Adrenal gland (tissue), 12 donors: ENCODE results near the gene TMPRSS3. TPM values are rescaled to one million over a fixed set of nuclear protein-coding genes. Genes with fewer than 3 reads are reported as not detected.
A peak's percentile ranks its signal among the peaks of the same experiment; 100 is the strongest.

ENCODE experiments used
- DNase-seq, 7 donors: peaks; one replicate each; pipeline ENCODE4 v3.0.0-alpha.2; 2019 to 2020
- H3K27ac ChIP-seq, 5 donors: fragments of 200-600 bp; sonication (generic) in 4 of 5; 1 replicate in 3 of 5; 2 replicates in 2 of 5; pipeline versions ENCODE4 v1.5.1 to v1.8.0; 2016 to 2020; ENCODE audit warnings: mild to moderate bottlenecking in 1 of 5
- H3K27me3 ChIP-seq: fragments of 200-600 bp; 2 replicates; pipeline ENCODE4 v1.8.0; 2021
- H3K36me3 ChIP-seq, 2 donors: fragments of 200-600 bp; replicated peaks in 1 of 2; 1 replicate in 1 of 2; 2 replicates in 1 of 2; pipeline versions ENCODE4 v1.5.1 to v1.8.0; 2018 to 2022
- H3K4me1 ChIP-seq, 2 donors: fragments of 200-600 bp; replicated peaks in 1 of 2; 1 replicate in 1 of 2; 2 replicates in 1 of 2; pipeline versions ENCODE4 v1.5.1 to v1.8.0; 2018 to 2021
- H3K4me3 ChIP-seq, 4 donors: fragments of 200-600 bp; sonication (generic) in 3 of 4; one replicate each; pipeline ENCODE4 v1.5.1; 2016 to 2018
- H3K9me3 ChIP-seq, 3 donors: fragments of 200-600 bp; sonication (generic) in 1 of 3; replicated peaks in 1 of 3; 1 replicate in 2 of 3; 2 replicates in 1 of 3; pipeline versions ENCODE4 v1.5.1 to v1.8.0; 2016 to 2021
- POLR2A ChIP-seq, 2 donors: fragments of 450-650 bp; IDR thresholded peaks; one replicate each; pipeline ENCODE4 v1.6.1; 2017; ENCODE audit warnings: antibody characterized with exemption in 2 of 2, mild to moderate bottlenecking in 2 of 2, moderate library complexity in 1 of 2
- WGBS, 4 donors: extraction: QIAGEN DNeasy Blood & Tissue Kit in 2 of 4; methylation state at CpG; one replicate each; pipeline versions ENCODE4 v1.1.5 to v1.1.7; 2013 to 2017; 5-methylcytosine and 5-hydroxymethylcytosine counted together
- intact Hi-C, 2 donors: fragments of 100-400 bp; cut with DNase I; formaldehyde crosslinking; loops; one replicate each; pipeline versions ENCODE4 v1.14.1 to v1.15.0; 2022 to 2023
- polyA plus RNA-seq, 3 donors: library from polyadenylated mRNA; stranded (reverse); fragments of 200-250 nt in 2 of 3; fragments of 350-450 nt in 1 of 3; fragmentation: Illumina TruSeq in 1 of 3; extraction: RNeasy Lipid Tissue Mini Kit (QIAGEN cat#74804) in 1 of 3; gene quantifications; one replicate each; pipeline ENCODE4 v1.2.3, GENCODE V29; 2013 to 2014
- total RNA-seq, 9 donors: library from RNA; depleted of rRNA in 4 of 9; stranded (reverse); fragments of >200 nt in 4 of 9; fragments of 120-200 nt in 1 of 9; fragmentation: NEBNext Ultra II Directional in 1 of 9; extraction: Animal tissue kit (Norgen Biotek cat#: 25700) in 1 of 9; gene quantifications; one replicate each; pipeline versions ENCODE4 v1.1.0 to v1.2.4, GENCODE V29; 2013 to 2023
- TF ChIP-seq, protein P1 (sequence below), 6 experiments: fragments of 450-650 bp in 4 of 6; fragments of 200-600 bp in 2 of 6; sonication (generic) in 1 of 6; IDR thresholded peaks; 1 replicate in 5 of 6; 2 replicates in 1 of 6; pipeline versions ENCODE4 v1.5.1 to v1.8.0; 2016 to 2021; ENCODE audit warnings: antibody characterized with exemption in 6 of 6, mild to moderate bottlenecking in 2 of 6, moderate library complexity in 1 of 6
- donor health status: healthy with polysubstance abuse.
- donor health status: Bipolar disorder and iron deficiency.
- donor health status: DM: yes; HTN: yes; CAD: no.
- donor health status: DM: no; HTN: no; CAD: no.
- donor health status: DM: no; HTN: no; CAD: no.
- donor health status: DM: yes; HTN: yes; CAD: no.

The TMPRSS3 gene
- total and polyA plus RNA-seq, 12 donors: 0.14 to 2.9 (median 0.38) TPM; not detected in 3

DNA sequence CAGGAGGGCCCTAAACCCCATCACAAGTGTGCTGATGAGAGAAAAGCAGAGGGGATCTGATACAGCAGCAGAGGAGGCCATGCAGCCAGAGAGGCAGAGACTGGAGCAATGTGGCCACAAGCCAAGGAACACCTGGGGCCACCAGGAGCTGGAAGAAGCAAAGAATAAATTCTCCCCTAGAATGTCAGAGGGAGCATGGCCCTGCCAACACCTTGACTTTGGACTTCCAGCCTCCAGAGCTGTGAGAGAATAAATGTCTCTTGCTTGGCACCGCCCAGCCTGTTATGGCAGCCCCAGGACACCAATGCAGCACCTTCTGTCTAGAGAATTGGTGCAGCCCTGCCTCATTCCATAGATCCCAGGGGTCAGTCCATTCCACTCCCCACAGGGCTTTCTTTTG is 33.2 kb upstream of the TMPRSS3 start:
- no peak for DNase-seq
- WGBS, 4 donors: 100% methylated on average over 1 of the region's 1 CpG
- intact Hi-C loops: no loop called here
- Histone ChIP-seq H3K27me3 (no peaks in the 10 kb centered on the region), H3K36me3 (no peaks in the 10 kb centered on the region), H3K9me3 (no peaks in the 10 kb centered on the region), H3K4me1 (peaks cover 0 to 9% of the 10 kb centered on the region in 2 donors), H3K27ac (no peak overlapping the region), H3K4me3 (no peak overlapping the region)
- no peak for TF ChIP-seq POLR2A (IDR thresholded peaks at IDR 0.05)
- TF ChIP-seq, protein P1, sequence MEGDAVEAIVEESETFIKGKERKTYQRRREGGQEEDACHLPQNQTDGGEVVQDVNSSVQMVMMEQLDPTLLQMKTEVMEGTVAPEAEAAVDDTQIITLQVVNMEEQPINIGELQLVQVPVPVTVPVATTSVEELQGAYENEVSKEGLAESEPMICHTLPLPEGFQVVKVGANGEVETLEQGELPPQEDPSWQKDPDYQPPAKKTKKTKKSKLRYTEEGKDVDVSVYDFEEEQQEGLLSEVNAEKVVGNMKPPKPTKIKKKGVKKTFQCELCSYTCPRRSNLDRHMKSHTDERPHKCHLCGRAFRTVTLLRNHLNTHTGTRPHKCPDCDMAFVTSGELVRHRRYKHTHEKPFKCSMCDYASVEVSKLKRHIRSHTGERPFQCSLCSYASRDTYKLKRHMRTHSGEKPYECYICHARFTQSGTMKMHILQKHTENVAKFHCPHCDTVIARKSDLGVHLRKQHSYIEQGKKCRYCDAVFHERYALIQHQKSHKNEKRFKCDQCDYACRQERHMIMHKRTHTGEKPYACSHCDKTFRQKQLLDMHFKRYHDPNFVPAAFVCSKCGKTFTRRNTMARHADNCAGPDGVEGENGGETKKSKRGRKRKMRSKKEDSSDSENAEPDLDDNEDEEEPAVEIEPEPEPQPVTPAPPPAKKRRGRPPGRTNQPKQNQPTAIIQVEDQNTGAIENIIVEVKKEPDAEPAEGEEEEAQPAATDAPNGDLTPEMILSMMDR (IDR thresholded peaks at IDR 0.05): no peak

DNA sequence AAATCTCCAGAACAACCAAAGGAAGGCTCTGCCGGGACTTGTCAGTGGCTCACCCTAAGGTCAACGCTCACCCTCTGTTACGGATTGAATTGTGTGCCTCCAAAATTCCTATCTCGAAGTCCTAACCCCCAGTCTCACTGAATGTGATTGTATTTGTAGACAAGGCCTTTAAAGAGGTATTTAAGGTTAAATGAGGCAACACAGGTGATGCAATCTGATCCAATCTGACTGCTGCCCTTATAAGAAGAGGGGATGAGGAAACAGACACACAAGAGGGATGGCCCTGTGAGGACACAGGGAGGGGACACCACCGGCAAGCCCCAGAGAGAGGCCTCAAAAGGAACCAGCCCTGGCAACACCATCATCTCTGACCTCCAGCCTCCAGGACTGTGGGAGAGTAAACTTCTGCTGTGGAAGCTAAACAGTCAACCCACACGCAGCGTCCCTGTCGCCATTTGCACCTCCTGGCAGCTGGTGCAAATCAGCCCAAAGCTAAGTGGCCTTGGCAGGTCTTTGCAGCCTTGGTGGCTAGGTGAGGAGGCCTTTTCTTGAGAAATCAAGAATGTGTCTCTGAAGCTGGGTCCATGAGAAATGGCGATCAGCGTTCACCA is 32.1 kb upstream of the TMPRSS3 start:
- H3K9me3 ChIP-seq: no peaks in the 10 kb centered on the region
- WGBS, 4 donors: 76 to 87% (median 81%) methylated on average over 9 to 10 of the region's 10 CpGs
- no peak overlapping the region for H3K27ac ChIP-seq
- H3K4me3 ChIP-seq: no peak overlapping the region
- TF ChIP-seq, protein P1 (IDR thresholded peaks at IDR 0.05): no peak
- no peak for TF ChIP-seq POLR2A (IDR thresholded peaks at IDR 0.05)
- H3K36me3 ChIP-seq: no peaks in the 10 kb centered on the region
- no peaks in the 10 kb centered on the region for H3K27me3 ChIP-seq
- intact Hi-C loops: no loop called here
- peaks cover 0 to 9% of the 10 kb centered on the region in 2 donors for H3K4me1 ChIP-seq
- DNase-seq: no peak

DNA sequence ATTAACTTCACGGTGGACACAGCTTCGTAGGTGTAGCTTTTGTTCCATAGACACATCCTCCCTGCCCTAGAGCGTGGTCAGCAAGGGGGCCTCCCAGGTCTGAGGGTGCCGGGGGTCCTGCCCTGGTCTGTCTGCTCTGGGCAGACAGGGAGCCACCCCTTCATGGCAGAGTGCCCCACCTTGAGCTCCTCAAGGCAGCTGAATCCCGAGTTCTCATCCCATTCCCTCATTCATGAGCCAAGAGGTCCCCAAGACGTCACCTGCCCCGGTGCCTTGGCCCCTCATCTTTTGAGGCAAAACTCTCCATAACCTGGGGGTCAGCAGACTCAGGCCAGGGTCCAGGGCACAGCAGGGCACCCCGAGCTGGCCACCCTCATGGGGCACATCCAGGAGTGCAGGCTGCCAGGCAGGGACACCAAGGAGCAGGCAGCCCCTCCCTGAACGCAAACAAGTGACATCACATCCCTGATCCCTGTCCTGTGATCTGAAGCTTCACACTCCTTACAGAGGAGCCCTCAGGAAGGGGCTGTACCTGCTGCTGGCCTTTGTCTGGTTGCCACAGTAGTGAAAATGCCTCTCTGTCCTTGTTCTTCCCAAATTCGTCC is 31.1 kb upstream of the TMPRSS3 start:
- intact Hi-C loops: no loop called here
- H3K27me3 ChIP-seq: no peaks in the 10 kb centered on the region
- DNase-seq: no peak

DNA sequence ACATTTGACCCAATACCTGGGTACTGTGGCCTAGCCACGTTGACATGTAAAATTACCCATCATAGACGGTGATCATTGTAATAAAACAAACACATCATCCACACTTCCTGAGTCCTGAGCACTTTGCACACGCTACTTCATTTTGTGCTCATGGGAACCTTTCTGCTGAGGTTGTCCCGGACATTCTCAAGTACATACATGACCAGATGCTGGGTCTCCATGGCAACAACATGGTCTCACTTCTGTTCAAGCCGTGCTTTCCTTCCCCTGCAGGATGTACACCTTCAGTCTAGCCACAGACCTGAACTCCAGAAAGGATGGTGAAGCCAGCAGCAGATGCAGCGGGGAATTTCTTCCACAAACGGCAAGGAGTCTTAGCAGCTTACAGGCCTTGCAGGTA is 30.6 kb upstream of the TMPRSS3 start:
- Histone ChIP-seq H3K36me3 (no peaks in the 10 kb centered on the region), H3K4me1 (peaks cover 0 to 5% of the 10 kb centered on the region in 2 donors), H3K27ac (no peak overlapping the region), H3K27me3 (peaks cover 3% of the 10 kb centered on the region), H3K4me3 (no peak overlapping the region), H3K9me3 (no peaks in the 10 kb centered on the region)
- peak in 1 of 7 donors; percentile 3 for DNase-seq
- TF ChIP-seq, protein P1 (IDR thresholded peaks at IDR 0.05): no peak
- no peak for TF ChIP-seq POLR2A (IDR thresholded peaks at IDR 0.05)
- 80 to 83% (median 83%) methylated on average over 7 of the region's 7 CpGs for WGBS, 4 donors
- intact Hi-C loops: no loop called here

More for the DNA sequence above, 31.1 kb upstream of the TMPRSS3 start:
- H3K9me3 ChIP-seq: no peaks in the 10 kb centered on the region
- no peak overlapping the region for H3K27ac ChIP-seq
- H3K4me1 ChIP-seq: peaks cover 0 to 9% of the 10 kb centered on the region in 2 donors
- H3K4me3 ChIP-seq: no peak overlapping the region
- no peaks in the 10 kb centered on the region for H3K36me3 ChIP-seq
- 86 to 91% (median 90%) methylated on average over 8 to 10 of the region's 10 CpGs for WGBS, 4 donors
- TF ChIP-seq, protein P1 (IDR thresholded peaks at IDR 0.05): no peak
- TF ChIP-seq POLR2A (IDR thresholded peaks at IDR 0.05): no peak
